ENCODE results near the gene PAXX.

The PAXX gene

DNA sequence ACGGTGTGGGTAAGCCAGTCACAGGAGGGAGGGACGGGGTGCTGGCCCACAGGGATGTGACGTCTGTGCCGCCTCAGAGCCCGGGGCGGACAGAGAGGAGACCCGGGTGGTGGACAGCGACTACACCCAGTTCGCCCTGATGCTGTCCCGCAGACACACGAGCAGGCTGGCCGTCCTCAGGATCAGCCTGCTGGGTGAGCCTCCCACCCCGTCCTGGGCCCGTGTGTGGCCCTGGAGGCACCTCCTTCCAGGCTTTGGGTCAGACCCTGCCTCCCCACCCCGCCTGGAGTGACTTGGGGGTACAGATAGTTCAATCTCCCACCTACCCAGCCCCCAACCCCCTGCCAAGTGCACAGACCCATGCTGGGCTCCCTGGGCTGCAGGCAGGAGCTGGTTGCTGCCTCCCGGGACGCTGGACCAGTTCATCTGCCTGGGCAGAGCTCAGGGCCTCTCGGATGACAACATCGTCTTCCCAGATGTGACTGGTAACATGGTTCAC is 38.4 kb upstream of the PAXX start:
- DNase-seq = no peak

DNA sequence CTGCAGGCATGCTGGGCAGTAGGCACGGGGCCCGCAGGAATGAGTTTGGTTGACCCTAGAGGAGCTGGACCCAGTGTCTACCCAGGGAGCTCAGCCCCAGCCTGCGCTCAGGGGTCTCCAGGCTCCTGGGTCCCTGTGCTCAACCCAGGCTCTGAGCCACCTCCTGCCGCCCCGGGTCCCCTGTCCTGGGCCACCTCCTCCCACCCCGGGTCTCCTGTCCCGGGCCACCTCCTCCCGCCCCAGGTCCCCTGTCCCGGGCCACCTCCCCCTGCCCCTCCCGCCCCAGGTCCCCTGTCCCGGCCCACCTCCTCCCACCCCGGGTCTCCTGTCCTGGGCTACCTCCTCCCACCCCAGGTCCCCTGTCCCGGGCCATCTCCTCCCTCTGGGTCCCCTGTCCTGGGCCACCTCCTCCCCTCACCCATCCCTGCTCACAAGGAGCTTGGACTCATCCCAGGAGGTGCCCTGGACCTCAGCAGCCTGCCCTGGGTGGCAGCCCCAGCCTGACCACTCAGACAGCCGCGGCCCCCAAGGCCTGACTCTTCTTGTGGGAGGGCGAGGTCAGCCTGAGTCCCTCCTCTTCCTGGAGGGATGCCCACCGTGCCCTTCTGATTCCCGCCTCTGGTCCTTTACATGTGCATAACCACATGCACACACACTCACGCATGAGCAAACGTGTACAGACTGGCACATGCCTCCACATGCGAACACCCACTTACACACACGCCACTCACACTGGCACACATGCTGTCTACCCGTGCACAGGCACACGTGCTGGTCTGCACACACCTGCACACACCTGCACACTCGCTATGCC is 37.7 kb upstream of the PAXX start:
- DNase-seq = no peak

- no peak for DNase-seq
Observed at GRCh38 chr9:136955202-136955942, 36.9 kb upstream of the PAXX start.

DNA sequence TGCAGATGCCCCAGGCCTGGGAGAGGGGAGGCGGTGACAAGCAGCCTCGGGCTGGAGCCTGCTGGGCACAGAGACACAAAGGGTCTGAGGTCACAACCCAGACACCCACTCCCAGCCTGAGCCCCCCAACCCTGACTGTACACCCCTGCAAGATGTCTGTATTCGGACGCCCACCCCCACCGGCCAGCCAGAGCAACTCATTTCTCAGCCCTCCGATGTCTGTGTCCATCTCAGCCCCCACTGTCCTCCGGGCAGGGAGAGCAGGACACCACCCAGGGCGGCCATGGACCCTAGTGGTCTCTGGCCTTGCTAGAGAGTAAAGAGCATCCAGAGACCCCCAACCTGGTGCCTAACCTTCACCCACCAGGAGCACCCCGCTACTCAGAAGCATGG is 36.3 kb upstream of the PAXX start:
- DNase-seq = no peak

GRCh38 chr9:136956604-136957003 is 35.6 kb upstream of the PAXX start:
- no peak for DNase-seq

- DNase-seq = no peak
Observed at GRCh38 chr9:136957461-136957860, 34.8 kb upstream of the PAXX start.

- DNase-seq = no peak
Observed at GRCh38 chr9:136957901-136958300, 34.3 kb upstream of the PAXX start.

GRCh38 chr9:136958473-136958872 is 33.7 kb upstream of the PAXX start:
- no peak for DNase-seq

DNA sequence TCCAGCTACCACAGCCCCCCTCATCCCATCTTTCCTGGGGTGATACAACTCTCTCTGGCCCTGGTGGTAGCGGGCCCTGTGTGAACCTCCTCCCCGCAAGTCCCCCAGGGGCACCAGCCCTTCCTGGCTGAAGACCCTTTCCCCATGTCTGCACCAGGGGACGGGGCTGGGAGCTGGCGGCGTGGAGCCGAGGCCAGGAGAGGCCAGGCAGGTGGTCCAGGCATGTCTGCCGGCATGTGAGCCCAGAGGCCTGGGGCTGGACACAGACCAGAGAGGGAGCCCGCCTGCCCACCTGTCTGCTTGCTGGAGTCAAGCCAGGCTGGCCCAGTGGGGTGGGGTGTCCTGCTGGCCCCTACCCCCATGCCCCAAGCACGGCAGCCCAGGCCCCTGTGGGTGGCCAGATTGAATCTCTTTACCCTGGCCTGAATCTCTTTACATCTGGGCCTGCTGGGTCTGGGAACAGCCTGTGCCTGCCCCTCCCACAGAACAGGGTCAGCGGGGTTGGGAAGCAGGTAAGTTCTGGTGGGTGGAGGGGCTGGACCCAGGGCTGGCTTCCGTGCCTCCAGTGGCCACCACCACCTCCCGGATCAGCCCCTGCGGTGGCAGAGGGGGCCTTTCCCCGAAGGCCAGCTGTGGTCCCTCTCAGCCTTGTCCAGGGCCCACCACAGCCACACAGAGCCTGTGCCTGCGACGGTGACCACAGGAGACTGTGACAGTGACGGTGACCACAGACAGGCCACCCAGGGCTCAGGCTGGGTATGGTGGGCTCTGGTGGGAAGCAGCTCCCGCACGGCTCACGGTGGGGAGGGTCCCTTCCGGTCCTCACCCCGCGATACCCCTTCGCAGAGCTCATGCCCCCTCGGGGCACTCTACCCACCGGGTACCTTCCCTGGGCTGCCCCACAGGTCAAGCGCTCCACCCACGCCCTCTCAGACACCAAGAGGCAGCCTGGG is 33.0 kb upstream of the PAXX start:
- no peak for DNase-seq

DNA sequence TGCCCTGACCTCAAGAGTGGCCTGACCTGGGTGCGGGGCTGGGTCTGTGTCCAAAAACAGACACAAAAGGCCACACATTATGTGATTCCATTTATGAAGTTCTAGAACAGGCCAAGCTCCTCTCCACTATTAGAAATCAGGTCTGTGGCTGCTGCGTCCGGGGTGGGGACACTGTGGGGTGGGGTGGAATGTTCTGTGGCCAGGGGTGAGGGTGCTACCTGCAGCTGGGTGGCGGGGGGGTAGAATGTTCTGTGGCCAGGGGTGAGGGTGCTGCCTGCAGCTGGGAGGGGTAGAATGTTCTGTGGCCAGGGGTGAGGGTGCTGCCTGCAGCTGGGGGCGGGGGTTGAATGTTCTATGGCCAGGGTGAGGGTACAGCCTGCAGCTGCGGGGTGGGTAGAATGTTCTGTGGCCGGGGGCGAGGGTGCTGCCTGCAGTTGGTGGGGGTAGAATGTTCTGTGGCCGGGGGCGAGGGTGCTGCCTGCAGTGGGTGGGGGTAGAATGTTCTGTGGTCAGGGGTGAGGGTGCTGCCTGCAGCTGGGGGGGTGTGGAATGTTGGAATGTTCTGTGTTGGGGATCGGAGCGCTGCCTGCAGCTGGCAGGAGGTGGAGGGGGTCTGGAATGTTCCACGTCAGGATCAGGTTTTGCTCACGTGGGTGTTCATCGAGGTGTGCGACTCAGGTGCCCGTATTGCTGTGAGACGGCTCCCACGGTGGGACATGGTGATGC is 31.8 kb upstream of the PAXX start:
- no peak for DNase-seq

DNA sequence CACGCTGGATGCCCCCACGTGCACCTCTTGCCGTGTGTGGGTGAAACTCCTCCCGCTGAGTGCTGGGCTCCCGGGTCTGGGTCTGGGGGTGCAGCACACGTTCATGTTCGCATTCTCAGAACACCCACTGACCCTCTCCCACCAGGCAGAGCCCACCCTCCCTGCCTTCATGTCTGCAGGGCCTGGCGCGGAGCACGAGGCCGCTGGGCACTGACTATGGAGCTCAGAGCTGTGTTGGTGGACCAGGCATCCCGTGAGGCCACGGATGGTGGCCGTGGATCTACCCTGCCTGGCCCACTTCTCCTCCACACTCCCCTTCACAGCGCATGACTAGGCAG is 31.3 kb upstream of the PAXX start:
- no peak for DNase-seq

DNA sequence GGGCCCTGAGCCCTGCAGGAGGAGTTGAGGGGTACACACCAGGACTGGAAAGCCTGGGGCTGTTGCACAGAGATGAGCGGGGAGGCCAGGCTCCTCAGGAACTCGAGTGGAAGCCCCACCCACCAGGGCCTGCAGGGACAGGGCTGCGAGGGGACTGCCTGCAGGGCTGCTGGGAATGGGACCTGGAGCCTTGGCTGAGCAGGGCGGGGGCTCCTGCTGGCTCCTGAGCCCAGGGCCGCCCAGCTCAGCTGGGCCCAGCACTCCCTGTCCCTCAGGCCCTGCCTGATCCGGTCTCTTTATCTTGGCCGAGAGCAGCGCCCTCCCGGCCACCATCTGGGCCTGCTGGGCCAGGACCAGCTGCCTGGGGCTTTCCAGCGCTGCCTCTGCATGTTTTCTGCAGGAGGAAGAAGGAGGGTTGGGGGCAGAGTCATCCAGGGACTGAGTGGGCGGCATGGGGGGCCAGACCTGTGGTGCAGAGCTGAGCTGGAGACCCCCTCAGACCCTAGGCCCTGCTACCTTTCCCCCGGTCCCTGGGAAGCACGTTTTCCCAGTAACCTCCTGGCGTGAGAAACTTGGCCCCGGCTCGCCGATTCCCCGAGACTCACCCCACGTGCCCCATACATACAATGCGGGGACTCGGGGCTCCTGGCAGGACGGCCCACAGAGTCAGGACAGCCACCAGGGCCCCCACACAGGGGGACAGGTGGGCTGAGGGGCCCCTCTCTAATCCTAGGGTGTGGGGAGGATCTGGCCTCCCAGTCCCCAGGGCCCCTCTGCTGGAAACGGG is 30.8 kb upstream of the PAXX start:
- no peak for DNase-seq

DNA sequence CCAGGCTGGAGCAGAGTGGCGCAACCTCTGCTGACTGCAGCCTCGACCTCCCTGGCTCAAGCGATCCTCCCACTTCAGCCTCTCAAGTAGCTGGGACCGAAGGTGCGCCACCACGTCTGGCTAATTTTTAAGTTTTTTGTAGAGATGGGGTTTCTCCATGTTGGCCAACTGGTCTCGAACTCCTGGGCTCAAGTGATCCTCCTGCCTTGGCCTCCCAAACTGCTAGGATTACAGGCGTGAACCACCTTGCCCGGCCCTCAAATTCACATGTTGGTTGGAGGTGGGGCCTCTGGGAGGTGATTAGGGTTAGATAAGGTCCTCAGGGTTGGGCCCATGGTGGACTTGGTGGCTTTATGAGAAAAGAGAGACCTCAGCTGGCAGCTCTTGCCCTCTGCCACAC is 30.1 kb upstream of the PAXX start:
- DNase-seq = no peak

GRCh38 chr9:136962701-136963248 is 29.4 kb upstream of the PAXX start:
- DNase-seq = no peak

DNA sequence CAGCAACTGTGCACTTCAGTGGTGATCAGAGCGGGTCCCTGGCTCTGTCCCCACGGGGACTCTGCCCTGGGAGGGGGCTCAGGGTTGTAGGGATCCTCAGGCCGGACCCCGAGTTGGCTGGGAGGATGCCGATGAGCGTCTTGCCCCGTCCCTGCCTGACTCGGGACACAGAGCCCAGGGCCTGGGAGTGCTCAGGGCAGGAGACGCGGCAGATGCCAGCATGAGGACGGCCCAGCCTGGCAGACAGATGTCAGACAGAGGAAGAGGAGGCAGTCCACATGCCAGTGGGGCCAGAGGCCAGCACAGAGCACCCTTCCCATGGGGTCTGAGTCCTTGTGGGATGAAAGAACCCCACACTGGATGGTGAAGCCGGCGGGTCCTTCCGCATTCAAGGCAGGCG is 28.9 kb upstream of the PAXX start:
- DNase-seq = no peak

GRCh38 chr9:136963751-136964150 is 28.5 kb upstream of the PAXX start:
- no peak for DNase-seq

- no peak for DNase-seq
Observed at GRCh38 chr9:136964171-136964689, 28.0 kb upstream of the PAXX start.

DNA sequence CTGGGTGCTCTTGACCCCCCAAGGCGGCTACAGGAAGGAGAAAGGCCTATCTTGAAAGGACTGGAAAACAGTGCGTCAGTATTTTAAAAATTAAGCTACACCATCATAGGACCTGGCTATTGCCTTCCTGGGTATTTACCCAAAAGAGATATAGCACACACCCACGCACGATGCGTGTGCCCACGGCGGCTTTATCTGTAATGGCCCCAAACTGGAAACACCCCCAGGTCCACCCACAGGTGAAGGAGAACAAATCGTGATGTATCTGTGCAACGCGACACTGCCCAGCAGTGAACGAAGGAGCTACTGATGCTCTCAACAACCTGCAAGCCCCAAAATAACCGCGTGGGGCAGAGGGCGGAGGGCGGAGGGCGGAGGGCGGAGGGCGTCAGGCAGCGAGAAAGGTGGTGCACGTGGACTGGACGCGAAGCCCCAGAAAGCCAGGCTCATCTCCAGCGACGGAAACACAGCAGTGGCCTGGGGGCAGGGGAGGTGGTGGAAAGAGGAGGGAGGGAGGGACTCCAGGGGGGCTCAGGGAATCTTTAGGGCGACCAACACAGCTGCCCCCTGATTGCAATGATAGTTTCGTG is 27.3 kb upstream of the PAXX start:
- DNase-seq = no peak

DNA sequence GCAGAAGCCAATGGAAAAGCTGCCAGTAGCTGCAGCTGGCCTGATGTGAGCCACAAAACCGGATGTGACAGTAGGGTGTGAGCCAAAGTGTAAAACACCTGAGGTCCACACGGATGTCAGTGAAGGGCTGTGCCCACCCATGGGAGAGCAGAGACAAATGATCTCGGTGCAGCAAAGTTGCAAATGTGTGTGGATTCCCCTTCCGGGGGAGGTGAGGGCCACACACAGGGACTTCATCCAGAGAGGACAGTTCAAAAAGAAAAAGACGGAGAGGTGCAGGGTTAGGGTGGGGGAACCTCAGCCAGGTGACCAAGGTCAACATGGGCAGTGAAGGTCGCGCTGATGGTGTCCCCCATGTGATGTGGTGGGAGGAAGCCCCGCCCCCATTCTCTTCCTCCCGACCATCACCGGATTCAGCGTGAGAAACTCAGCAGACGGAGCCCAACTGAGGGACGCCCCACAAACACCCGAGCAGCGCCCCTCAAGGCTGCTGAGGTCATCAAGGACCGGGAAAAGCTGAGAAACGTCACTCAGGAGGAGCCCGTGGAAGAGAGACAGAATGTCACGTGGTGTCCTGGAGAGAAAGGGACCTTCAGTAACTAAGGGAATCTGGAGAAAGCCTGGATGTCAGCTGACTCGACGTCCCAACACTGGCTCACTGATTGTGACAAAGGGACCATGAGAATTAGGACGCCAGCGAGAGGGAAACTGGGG is 26.3 kb upstream of the PAXX start:
- DNase-seq = no peak
